DND-41 (cell line): ENCODE measurements around the gene PPFIA2.

Experiments
- ATAC-seq: fragments of 200-7000 bp; cut with Tn5 transposase; 3 replicates; pipeline ENCODE4 v1.9.1; 2021; ENCODE audit warnings: low read depth; ENCODE audit not compliant: insufficient read depth
- DNase-seq: peaks from one replicate; pipeline ENCODE4 v3.0.0-alpha.2; 2020
- H2AFZ ChIP-seq: 2 replicates; pipeline ENCODE4 v1.6.0; 2012; ENCODE audit warnings: low read depth, low read length
- H3K27ac ChIP-seq: 2 replicates; pipeline ENCODE4 v1.5.1; 2012; ENCODE audit warnings: low read length, inconsistent platforms
- H3K27me3 ChIP-seq: fragments of 200-600 bp; sonication (generic); 2 replicates; pipeline ENCODE4 v1.6.0; 2012; ENCODE audit warnings: low read length, mild to moderate bottlenecking, inconsistent platforms; ENCODE audit not compliant: insufficient read depth, poor library complexity
- H3K36me3 ChIP-seq: 2 replicates; pipeline ENCODE4 v1.5.1; 2012; ENCODE audit warnings: low read length, inconsistent platforms; ENCODE audit not compliant: insufficient read depth
- H3K4me1 ChIP-seq: 2 replicates; pipeline ENCODE4 v1.5.1; 2012; ENCODE audit warnings: mild to moderate bottlenecking, low read length; ENCODE audit not compliant: insufficient read depth
- H3K4me2 ChIP-seq: 2 replicates; pipeline ENCODE4 v1.6.0; 2012; ENCODE audit warnings: mild to moderate bottlenecking, moderate library complexity, low read length, inconsistent platforms; ENCODE audit not compliant: insufficient read depth
- H3K4me3 ChIP-seq, 2 experiments: fragments of 200-600 bp in 1 of 2; shearing (Covaris generic) in 1 of 2; 2 replicates each; pipeline ENCODE4 v1.5.1; 2012 to 2016; ENCODE audit warnings: inconsistent platforms in 2 of 2, low read length in 2 of 2, mild to moderate bottlenecking in 2 of 2, low read depth in 1 of 2, moderate library complexity in 1 of 2
- H3K79me2 ChIP-seq: 2 replicates; pipeline ENCODE4 v1.6.0; 2012; ENCODE audit warnings: low read length, inconsistent platforms; ENCODE audit not compliant: insufficient read depth
- H3K9ac ChIP-seq: 2 replicates; pipeline ENCODE4 v1.6.0; 2012; ENCODE audit warnings: low read depth, mild to moderate bottlenecking, inconsistent platforms, low read length, moderate library complexity
- H3K9me3 ChIP-seq: 2 replicates; pipeline ENCODE4 v1.5.1; 2012; ENCODE audit warnings: low read length, moderate library complexity, mild to moderate bottlenecking, inconsistent platforms; ENCODE audit not compliant: insufficient read depth, severe bottlenecking
- H4K20me1 ChIP-seq: 2 replicates; pipeline ENCODE4 v1.6.0; 2012; ENCODE audit warnings: low read length; ENCODE audit not compliant: insufficient read depth
- EZH2 ChIP-seq: IDR thresholded peaks from 3 replicates; pipeline ENCODE4 v1.6.1; 2012; ENCODE audit warnings: borderline replicate concordance, low read depth, mild to moderate bottlenecking, moderate library complexity, low read length, inconsistent platforms; ENCODE audit not compliant: severe bottlenecking
- TF ChIP-seq, protein P1 (sequence below): IDR thresholded peaks from 2 replicates; pipeline ENCODE4 v1.5.1; 2012; ENCODE audit warnings: borderline replicate concordance, low read length, moderate library complexity, mild to moderate bottlenecking; ENCODE audit not compliant: poor library complexity, severe bottlenecking; ENCODE audit errors: extremely low read depth

PPFIA2 gene

DNA sequence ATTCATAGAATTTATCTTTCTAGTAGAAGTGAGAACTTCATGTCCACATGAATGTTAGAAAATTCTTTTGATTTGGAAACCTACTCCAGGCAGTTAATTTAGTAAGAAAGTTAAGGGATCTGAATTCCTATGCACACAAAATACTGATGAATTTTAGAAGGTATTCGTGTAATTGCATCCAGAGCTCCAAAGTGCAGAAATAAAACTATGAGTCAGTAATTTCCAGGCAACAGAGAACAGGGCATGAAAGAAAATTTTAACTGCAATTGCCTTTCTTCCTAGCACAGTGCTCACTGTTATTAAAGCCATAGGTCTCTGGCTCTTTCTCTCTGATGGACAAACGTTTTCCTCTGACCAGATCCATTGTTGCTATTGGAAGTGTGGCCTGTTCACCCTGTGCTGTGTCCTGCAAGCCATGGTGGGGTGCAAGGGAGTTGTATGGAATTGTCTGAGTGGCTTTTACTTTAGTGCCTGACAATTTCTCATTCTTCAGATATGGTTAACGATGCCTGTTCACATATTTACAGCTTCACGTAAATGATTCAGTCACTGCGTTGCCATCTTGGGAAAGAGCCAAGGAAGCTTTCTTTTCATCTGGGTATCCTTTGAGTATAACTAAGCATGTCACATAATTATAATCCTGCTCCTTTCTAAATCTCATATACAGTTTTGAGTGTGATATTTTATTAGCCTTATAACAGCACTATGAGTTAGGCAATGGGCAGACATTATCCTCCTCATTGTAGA lies 536.1 kb downstream of the PPFIA2 start:
- DNase-seq (no peak), ATAC-seq (no peak)
- Histone ChIP-seq H3K27me3 (no peaks in the 10 kb centered on the region), H2AFZ (no peak overlapping the region), H3K79me2 (no peaks in the 10 kb centered on the region), H3K36me3 (no peaks in the 10 kb centered on the region), H3K9ac (no peak overlapping the region), H3K4me1 (no peaks in the 10 kb centered on the region), H3K4me3 (no peak overlapping the region), H3K27ac (no peak overlapping the region), H3K4me2 (no peak overlapping the region), H3K9me3 (no peaks in the 10 kb centered on the region), H4K20me1 (no peaks in the 10 kb centered on the region)
- TF ChIP-seq, protein P1, sequence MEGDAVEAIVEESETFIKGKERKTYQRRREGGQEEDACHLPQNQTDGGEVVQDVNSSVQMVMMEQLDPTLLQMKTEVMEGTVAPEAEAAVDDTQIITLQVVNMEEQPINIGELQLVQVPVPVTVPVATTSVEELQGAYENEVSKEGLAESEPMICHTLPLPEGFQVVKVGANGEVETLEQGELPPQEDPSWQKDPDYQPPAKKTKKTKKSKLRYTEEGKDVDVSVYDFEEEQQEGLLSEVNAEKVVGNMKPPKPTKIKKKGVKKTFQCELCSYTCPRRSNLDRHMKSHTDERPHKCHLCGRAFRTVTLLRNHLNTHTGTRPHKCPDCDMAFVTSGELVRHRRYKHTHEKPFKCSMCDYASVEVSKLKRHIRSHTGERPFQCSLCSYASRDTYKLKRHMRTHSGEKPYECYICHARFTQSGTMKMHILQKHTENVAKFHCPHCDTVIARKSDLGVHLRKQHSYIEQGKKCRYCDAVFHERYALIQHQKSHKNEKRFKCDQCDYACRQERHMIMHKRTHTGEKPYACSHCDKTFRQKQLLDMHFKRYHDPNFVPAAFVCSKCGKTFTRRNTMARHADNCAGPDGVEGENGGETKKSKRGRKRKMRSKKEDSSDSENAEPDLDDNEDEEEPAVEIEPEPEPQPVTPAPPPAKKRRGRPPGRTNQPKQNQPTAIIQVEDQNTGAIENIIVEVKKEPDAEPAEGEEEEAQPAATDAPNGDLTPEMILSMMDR, result no peak

DNA sequence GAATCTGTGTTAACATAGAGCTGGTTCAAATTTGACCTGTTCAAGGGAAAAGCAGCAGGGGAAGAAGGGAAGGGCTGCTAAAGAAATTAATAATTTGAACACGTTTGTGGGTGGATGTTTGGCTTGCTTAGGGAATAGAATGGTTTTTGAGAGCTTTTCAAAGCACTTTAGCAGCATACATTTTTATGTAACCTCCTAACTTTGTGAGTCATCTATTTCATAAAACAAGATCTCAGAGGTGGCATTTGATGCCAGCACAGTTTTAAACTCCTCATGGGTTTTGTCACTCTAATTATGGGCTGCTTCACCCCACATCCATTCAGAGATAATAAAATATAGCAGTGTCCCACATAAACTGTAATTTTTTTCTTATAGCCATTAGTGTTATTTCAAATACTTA lies 537.5 kb downstream of the PPFIA2 start:
- Histone ChIP-seq H3K79me2 (no peaks in the 10 kb centered on the region), H3K36me3 (no peaks in the 10 kb centered on the region), H3K4me2 (no peak overlapping the region), H3K4me3 (no peak overlapping the region), H3K27ac (no peak overlapping the region), H3K4me1 (no peaks in the 10 kb centered on the region), H4K20me1 (no peaks in the 10 kb centered on the region), H3K27me3 (no peaks in the 10 kb centered on the region), H3K9ac (no peak overlapping the region), H3K9me3 (no peaks in the 10 kb centered on the region), H2AFZ (no peak overlapping the region)
- TF ChIP-seq, protein P1, result no peak
- TF ChIP-seq EZH2, result no peak
- ATAC-seq (no peak), DNase-seq (no peak)

DNA sequence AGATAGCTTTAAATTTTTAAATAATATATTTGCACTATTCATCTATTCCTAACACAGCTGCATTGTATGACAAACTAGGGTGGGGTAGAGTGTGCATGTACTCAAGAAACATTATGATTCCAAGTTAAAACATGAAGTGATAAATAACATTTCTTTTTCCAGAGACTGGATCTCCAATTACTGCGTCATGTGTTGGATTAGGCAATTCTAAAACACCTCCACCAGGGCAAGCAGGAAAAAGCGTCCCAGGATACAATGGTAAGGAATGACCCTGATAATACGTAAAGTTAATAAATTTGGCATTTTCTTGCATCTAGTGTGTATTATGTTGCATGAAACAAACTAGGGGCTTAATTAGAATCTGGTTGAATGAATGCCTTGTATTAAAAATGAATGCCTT lies 542.4 kb downstream of the PPFIA2 start:
- Histone ChIP-seq H2AFZ (no peak overlapping the region), H3K27me3 (no peaks in the 10 kb centered on the region), H3K4me3 (no peak overlapping the region), H3K79me2 (no peaks in the 10 kb centered on the region), H3K4me1 (no peaks in the 10 kb centered on the region), H3K27ac (no peak overlapping the region), H3K4me2 (no peak overlapping the region), H3K9me3 (no peaks in the 10 kb centered on the region), H3K36me3 (no peaks in the 10 kb centered on the region), H3K9ac (no peak overlapping the region), H4K20me1 (no peaks in the 10 kb centered on the region)
- ATAC-seq, result no peak
- TF ChIP-seq, protein P1, result no peak
- TF ChIP-seq EZH2, result no peak
- DNase-seq, result no peak
